SK-N-SH (cell line): ENCODE measurements around the gene PHF12.

Source experiments
- CHD2 ChIP-seq: fragments of 150-350 bp; IDR thresholded peaks from 2 replicates; pipeline ENCODE4 v1.6.1; 2018; ENCODE audit warnings: low read length; ENCODE audit not compliant: partially characterized antibody
- CTCF ChIP-seq: fragments of 200-600 bp; sonication (generic); IDR thresholded peaks from 2 replicates; pipeline ENCODE4 v1.6.1; 2017; ENCODE audit warnings: antibody characterized with exemption, mild to moderate bottlenecking, moderate library complexity
- FOXJ3 ChIP-seq: sonication (generic); formaldehyde crosslinking; IDR thresholded peaks from 2 replicates; pipeline ENCODE4 v1.5.1; 2020; ENCODE audit warnings: mild to moderate bottlenecking, missing genetic modification reagents
- MAX ChIP-seq: IDR thresholded peaks from 2 replicates; pipeline ENCODE4 v1.4.0; 2012; ENCODE audit warnings: low read depth
- RAD21 ChIP-seq: IDR thresholded peaks from 2 replicates; pipeline ENCODE4 v1.6.1; 2012; ENCODE audit warnings: mild to moderate bottlenecking, low read length
- REST ChIP-seq: IDR thresholded peaks from 2 replicates; pipeline ENCODE4 v1.6.1; 2012; ENCODE audit warnings: mild to moderate bottlenecking, low read depth, low read length, moderate library complexity
- TAF1 ChIP-seq: IDR thresholded peaks from 2 replicates; pipeline ENCODE4 v1.6.1; 2012; ENCODE audit warnings: low read depth, mild to moderate bottlenecking, low read length, moderate library complexity, borderline replicate concordance

GRCh38 chr17:28967221-28968135 is 16.2 kb upstream of the PHF12 start:
- TF ChIP-seq FOXJ3: no peak
- no peak for TF ChIP-seq CTCF
- no peak for TF ChIP-seq TAF1
- no peak for TF ChIP-seq CHD2
- TF ChIP-seq MAX: no peak
- no peak for TF ChIP-seq REST
- no peak for TF ChIP-seq RAD21
